A673 (cell line): ENCODE measurements around the gene NSL1.

Source experiments
- CTCF ChIP-seq: fragments of 300-800, 200-600 bp; sonication (generic); conservative IDR thresholded peaks from 2 replicates; pipeline ENCODE4 v1.5.1; 2017; ENCODE audit warnings: low read depth, mild to moderate bottlenecking, antibody characterized with exemption, low read length, moderate library complexity, mixed read lengths
- EZH2 ChIP-seq: fragments of 200-600 bp; sonication (generic); IDR thresholded peaks from 2 replicates; pipeline ENCODE4 v1.6.1; 2017; ENCODE audit warnings: borderline replicate concordance, low read depth, mild to moderate bottlenecking, mixed read lengths, antibody characterized with exemption, low read length; ENCODE audit not compliant: poor library complexity, severe bottlenecking

GRCh38 chr1:212677573-212677972 is 114.0 kb downstream of the NSL1 start:
- TF ChIP-seq CTCF, result no peak
- no peak for TF ChIP-seq EZH2
